Mucosa of gallbladder (tissue), 1 donor: ENCODE results near the gene KCND1. TPM values are rescaled to one million over a fixed set of nuclear protein-coding genes. Genes with fewer than 3 reads are reported as not detected.
"Not testable (repeated sequence)": the region's sequence is repeated elsewhere in the genome, so short reads cannot be mapped to it uniquely, and the experiment has no call there.

ENCODE experiments used
- DNase-seq: peaks from one replicate; pipeline ENCODE4 v3.0.0-alpha.2; 2020; ENCODE audit warnings: low spot score
- total RNA-seq: library from RNA; stranded (reverse); gene quantifications from one replicate; pipeline ENCODE4 v1.2.1, GENCODE V29; 2021
- donor health status: DM: no; HTN: no; CAD: no.

The KCND1 gene
- 6.5 TPM for total RNA-seq

DNA sequence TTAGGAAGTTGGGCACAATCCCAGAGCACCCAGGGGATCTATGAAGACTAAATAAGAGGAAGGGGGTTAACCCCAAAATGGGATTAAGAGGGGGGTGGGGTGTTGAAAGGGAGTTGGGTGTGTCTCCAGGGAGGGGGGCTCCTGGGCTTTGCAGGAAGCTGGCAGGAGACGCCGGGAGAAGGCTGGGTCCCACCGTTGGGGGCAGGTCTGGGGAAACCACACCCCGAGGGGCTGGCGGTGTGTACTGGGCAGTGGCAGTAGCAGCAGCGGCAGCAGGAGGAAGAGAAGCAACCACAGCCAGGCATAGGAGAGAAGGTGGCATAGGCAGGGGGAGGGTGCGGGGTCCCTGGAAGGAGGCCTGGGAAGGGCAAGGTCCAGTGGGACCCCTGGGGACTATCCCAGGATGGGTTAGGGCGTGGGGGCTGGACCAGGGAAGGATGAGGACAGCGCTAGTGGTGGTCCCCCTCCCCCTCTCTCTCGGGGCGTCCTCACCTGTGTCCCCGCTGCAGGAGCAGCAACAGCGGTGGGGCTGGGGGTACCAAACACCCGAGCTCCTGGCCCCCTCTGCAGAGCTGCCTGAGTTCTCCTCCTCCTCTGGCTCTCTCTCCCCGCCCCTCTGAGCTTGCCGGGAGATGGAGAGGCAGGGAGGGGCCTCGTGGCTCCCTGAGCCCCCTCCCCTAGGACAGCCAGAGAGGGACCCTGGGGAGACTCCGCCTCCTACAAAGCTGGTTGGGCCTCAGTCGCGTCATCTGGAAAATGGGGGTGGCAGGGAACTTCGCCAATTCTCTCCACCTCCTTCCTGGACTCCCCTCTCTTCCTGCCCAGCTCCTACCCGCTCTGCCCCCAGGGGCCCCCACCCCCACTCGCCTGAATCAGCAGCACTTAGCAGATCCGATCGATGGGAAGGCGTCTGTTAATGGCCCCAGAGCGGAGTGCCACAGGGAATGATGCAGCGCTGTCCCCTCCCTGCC lies at the start of gene KCND1:
Gene KCND1 (minus strand): TSS at position 596 of the 971 bp plus-strand sequence. CDS start 1,573 bp downstream, outside the sequence.
- peak; percentile 27 for DNase-seq

DNA sequence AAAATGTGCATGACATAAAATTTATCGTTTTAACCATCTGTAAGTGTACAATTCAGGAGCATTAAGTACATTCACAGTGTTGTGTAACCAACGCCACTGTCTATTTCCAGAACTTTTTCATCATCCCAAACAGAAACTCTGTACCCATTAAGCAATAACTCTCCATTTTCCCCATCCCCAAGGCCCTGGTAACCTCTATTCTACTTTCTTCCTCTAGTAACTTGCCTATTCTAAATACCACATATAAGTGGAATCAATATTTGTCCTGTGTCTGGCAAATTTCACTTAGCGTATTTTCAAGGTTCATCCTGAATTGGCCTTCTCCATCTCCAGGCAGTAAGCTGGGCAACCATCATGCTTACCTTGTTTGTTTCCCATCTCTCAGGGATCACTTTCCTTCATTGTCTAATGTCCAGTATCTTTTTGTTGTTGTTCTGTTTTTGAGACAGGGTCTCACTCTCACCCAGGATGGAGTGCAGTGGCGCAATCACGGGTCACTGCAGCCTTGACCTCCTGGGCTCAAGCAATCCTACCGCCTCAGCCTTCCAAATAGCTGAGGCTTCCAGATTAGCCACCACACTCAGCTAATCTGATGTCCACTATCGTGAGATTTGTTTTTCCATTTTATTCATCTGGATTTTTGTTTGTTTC lies 48.1 kb upstream of the KCND1 start:
- no peak for DNase-seq

DNA sequence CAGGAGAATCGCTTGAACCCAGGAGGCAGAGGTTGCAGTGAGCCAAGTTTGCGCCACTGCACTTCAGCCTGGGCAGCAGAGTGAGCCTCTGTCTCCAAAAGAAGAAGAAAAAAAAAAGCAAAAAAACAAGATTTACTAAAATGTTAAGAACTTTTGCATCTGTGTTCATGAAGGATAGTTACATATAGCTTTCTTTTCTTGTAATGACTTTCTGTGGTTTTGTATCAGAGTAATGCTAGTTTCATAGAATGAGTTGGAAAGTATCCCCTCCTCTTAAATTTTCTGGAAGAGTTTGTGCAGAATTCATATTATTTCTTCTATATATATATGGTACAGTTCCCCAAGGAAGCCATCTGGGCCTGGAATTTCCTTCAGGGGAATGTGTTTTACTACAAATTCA lies 47.4 kb upstream of the KCND1 start:
- DNase-seq, result no peak

DNA sequence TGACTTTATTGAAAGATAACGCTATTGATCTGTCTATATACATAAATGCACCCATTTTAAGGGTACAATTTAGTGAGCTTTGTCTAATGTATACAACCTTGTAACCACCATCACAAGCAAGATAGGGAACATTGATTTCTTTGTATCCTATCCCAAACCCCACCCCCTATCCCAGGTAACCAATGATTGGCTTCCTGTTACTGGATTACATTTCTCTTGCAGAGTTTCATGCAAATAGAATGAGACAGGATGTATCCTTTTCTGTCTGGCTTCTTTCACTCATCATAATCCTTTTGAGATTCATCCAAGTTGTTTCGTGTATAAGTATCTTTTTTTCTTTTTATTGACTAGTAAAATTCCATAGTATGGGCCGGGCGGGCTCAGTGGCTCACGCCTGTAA lies 32.1 kb upstream of the KCND1 start:
- no peak for DNase-seq

DNA sequence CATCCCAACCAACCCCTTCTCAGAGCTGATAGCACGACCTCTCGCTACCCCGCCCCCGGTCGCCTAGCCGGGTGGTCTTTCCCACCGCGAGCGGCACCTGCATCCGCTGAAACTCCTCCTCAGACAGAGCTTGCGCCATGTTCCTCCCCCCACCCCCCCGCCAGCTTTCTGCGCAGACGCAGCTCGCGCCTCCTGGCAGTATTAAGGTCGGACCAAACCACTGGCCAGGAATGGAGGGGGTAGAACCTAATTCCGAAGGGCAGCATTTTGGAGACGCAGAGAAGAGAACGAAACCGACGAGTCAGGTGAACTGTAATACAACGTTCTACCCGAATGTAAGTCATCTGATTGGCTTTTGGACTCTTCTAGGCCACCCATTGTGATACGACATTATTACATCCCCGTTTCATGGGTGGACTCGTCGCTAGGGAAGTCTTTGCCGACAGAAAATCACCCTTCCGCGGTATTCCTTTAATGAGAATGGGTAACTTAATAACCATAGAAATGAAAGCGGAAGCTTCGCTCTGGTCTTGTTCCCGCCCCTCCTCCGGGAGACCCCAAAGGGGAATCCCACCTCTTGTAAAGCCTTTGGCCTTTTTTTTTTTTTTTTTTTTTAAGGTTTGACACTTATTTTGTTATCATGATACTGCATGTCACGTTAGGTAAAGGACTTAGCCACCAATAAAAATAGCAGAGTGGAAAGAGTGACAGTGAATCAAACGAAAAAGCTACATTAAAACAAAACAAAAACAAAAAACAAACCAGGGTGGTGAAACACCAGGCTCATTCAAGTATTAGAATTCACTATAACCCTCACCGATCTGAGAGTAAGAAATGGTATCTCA lies 30.7 kb upstream of the KCND1 start, which contains the start of gene GRIPAP1:
Gene GRIPAP1 (minus strand): TSS at position 174 of the 845 bp plus-strand sequence. CDS start 35 bp downstream, at position 139.
- peak; percentile 74 for DNase-seq

DNA sequence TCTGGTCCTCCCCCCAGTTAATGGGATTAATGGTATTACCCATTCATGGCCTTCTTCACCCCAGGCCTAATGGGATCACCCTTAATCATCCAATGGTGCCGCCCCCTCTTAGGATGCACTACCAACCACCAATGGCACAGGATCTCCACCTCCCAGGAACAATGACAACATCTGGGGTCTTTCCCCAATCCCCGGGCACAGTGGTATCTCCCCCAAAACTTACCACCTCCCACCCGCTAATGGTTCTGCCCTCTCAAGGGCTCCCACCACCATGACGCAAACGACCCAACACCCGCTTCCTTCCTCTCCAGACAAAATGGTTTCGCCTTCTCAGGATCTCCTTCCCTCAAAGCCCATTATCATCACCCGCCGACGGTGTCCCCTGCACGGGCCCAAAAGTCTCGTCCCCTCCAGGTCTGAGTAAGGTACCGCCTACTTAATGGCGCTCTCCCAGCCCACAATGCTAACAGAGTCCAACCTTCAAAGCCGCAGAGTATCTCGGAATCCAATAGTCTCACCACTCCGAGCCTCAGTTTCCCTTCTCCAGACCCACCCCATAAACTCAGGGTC lies 30.0 kb upstream of the KCND1 start:
- DNase-seq, result no peak

DNA sequence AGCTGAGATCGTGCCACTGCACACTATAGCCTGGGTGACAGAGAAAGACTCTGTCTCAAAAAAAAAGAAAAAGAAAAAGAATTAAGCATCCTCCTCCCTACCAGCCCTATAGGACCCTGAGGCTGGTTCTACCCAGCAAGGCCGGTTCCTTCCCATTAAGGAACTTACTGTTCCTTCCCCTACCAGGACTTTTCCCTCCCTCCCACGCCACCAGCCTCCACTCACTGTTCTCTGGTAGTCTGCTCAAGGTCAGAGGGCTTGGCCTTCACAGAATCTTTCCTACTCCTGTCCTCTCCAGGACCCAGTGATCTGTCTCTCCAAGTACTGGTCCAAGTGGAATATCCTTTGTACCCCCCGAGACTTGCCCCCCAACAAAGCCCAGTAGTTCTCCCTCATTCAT lies 29.0 kb upstream of the KCND1 start:
- no peak for DNase-seq

DNA sequence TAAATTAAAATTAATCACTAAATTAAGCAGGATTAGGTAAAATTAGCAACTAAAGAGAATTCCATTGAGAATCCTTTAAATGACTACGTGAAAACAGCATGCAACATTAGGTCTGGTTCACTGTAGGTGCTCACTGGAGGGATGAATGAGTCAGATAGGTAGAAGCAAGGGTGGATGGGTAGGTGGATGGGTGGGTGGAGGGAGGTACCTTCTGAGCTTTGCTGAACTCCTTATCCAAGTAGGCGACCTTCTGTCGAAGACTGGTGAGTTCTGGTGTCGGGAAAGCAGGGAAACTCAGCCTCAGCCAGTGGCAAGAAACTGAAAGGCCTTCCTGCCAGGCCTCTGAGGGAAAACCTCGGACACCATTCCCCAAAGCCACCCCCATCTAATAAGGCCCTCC lies 27.4 kb upstream of the KCND1 start:
- DNase-seq, result no peak

DNA sequence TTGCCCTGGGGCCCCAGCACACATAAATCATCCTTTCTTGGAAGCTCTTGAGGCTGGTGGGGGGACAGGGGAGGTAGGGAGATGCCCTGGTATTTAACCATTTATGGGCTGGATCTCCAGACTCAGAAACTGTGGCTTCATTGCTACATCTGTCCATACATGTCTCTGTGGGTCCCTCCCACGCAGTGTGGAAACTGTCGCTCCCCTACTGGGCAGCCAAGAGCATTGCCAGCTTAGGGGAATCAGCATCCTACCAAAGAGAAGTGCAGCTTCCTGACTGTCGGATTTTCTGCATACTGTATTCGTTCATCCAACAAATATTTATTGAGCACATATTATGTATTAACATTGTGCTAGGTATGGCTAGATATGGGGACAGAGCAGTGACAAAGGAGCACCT lies 26.7 kb upstream of the KCND1 start:
- DNase-seq, result no peak

DNA sequence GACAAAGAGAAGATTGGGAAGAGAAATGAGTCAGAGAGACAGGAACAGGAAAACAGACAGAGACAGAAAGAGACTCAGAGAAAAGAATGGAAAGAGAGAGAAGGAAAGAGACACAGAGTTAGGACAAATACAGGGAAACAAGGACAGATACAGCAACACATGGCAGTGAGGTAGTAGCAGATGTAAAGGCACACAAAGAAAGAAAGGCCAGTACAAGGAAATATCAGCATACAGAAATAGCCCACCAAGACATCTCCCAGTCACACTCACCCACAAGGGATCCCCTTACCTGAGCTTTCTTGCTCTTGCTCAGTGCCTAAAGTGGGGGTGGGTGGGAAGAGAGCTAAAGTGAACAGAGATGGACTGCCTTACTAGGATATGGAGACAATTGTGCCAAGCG lies 26.2 kb upstream of the KCND1 start:
- no peak for DNase-seq

DNA sequence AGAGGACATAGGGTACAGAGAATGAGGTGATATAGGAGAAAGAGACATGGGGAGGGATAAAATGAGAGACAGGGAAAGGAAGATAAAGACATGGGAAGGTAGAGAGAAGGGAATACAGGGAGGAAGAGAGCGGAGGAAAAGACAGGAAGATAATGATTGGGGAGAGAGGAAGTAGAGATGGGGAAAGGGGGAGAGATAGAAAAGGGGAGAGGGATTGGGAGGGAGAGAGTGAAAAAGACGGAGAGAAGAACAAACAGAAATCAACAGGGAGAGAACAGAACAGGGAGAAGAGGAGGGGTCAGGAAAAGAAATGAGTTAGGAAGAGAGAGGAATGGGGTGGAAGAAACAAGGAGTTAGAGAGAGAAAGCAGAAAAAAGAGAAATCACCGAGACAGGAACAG lies 25.8 kb upstream of the KCND1 start:
- no peak for DNase-seq

DNA sequence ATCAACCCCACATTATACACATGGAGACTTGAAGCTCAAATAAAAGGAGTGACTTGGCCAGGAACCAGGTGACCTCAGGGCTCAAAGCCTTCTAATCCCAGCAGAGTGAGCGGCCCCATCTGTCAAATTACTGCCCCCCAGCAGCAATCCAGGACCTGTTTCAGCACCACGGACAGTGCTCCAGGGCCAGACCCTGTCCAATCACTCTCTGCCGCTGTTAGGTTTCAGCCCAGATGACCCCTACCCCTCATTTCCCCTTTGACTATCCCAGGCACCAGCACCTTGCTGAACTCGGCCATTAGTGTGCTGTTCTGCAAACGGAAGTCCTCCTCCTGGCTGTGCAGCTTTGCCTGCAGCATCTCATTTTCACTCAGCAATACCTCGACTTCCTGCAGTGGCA lies 25.3 kb upstream of the KCND1 start:
- no peak for DNase-seq

DNA sequence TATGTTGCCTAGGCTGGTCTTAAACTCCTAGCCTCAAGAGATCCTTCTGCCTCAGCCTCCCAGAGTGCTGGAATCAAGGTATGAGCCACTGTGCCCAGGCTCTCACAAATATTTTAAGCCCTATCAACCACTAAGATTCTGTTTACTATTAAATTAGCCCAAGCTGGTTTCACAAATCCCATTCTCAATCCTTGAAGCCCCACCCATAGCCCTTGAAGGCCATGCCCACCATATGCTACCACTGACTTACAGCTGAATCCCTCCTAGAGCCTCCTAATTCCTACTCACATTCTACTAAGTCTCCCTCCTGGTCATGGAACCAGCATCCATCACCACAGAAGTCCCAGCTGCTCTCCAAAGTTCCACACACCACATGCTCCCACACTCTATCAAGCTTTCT lies 20.7 kb upstream of the KCND1 start:
- no peak for DNase-seq

DNA sequence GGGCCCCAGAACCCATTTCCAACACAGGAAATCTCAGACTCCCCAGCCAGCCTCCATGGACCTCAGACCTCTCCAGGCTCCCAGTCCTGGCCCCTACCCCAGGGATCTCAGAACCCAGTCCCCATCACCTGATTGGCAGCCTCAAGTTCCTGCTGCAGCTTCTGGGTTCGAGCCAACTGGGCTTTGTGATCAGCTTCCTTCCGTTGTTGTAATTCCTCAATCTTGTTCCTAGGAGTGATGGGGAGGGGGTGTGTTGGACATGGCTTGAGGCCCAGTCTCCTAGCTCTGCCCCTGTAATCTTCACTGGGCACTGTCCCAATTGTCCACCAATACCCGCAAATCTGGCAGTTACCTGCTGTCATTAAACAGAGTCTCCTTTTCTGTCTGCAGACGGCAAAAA lies 17.8 kb upstream of the KCND1 start:
- no peak for DNase-seq

DNA sequence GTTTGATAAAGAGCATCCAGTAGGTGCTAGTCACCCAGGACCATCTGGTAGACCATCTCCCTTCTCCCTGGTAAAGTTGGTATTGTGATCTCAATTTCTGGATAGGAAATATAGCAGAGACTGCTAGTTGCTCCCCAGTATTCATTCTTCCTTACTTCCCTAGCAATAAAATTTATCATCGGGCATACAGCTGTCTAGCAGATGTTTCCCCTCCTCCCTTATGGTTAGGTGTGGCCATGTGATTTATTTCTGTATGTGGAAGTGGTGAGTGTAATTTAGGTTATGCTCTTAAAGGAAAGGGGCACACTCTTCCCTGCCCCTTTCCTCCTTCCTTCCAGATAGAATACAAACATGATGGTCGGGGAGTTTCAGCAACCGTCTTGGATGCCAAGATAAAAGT lies 12.3 kb upstream of the KCND1 start:
- DNase-seq, result no peak

DNA sequence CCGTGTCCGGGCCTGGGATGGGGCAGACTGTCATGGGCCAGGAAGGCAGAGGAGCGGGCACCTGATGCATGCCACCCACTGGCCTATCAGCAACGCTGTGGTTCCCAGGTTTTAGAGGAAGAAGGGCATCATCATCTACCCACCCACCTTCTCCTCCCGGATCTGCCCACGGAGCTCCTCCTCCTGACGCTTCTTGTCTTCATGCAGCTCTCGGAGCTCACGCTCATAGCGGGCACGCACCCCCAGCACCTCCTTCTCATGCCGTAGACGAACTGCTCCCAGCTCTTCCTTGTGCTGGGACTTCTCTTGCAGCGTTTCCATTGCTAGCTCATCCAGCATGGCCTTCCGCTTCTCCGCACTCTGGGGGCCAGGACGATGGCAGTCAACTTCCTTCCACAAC lies 11.4 kb upstream of the KCND1 start:
- DNase-seq, result no peak

DNA sequence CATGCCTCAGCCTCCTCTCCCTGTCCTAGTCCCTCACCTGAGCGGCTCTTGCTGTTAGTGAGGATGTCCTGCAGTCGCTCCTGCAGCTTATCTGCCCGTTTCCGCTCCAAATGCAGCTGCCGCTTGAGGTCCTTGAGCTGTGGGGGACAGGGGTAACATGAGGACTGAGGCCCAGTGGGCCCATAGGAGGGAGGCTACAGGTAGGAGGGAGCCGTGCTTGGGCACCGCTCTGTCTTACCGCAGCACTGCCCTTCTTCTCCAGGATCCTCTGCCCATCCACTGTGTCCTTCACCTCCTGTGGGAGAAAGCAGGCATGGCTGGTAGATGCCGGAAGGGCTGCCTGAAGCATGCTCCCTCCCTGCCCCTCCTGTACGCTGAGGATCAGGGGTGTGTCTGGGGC lies 9.5 kb upstream of the KCND1 start:
- DNase-seq, result no peak

DNA sequence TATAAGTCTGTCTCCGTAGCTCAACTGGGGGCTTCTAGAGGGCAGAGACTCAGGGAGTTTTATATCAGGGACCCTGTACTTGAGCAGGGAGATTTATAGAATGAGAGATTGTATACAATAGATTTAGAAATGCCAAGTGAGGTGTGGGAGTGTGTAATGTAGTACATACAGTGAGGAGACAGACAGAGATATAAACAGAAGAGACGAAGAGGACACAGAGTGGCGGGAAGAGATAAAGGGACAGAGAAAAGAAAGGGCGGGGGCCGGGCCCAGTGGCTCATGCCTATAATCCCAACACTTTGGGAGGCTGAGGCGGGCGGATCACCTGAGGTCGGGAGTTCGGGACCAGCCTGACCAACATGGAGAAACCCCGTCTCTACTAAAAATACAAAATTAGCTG lies 8.7 kb upstream of the KCND1 start:
- DNase-seq, result not testable (repeated sequence)

DNA sequence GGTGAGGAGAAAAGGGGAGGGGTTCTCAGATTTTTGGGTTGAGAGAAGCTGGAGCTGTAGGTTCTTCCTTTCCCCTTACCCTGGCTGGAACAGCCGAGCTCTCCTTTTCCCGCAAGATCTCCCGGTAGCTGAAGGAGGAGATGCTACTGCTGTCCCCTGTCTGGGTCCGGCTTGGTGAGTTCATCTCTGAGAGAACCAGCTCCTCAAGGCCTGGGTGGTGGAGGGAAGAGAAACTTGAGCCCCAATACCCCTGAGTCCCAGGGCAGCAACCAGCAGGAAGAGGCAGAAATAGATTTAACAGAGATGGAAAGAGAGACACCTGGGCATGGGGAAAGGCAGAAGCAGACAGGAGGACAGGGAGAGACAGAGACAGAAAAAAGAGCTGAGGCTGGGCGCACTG lies 6.6 kb upstream of the KCND1 start:
- no peak for DNase-seq

DNA sequence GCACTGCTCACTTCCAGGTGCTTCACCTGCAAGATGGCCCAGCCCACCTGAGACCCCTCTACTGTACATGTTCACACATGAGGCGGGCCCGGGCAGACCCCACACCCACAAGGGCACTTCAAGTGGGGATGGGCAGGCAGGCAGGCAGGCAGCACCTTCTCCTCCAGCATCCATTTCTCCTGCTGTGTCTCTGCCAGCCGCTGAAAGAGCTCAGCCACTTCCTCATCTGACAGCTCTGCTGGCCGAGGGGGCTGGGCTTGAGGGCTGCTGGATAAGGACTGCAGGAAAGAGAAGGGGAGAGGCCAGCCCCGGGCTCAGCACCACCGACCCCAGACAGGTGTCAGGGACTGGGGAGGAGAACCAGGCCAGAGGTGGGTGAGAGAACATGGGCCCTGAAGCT lies 4.4 kb upstream of the KCND1 start:
- DNase-seq, result no peak

DNA sequence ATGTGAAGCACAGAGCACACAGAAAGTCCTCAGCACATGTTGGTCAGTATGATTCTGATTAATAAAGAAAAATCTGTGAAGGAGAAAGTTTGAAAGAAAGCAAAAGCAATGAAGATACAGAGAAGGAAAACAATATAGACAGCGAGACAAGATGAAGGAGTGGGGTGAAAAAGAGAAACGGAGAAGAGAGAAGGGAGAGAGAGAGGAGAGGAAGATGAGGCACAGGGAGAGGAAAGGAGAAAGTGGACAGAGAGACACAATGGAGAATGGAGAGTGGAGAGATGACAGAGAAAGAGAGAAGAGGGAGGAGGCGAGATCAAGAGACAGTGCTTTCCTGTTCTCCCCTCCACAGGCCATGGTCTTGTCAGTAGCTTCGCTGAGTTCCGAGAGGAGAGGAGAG lies 3.9 kb upstream of the KCND1 start:
- DNase-seq, result no peak

DNA sequence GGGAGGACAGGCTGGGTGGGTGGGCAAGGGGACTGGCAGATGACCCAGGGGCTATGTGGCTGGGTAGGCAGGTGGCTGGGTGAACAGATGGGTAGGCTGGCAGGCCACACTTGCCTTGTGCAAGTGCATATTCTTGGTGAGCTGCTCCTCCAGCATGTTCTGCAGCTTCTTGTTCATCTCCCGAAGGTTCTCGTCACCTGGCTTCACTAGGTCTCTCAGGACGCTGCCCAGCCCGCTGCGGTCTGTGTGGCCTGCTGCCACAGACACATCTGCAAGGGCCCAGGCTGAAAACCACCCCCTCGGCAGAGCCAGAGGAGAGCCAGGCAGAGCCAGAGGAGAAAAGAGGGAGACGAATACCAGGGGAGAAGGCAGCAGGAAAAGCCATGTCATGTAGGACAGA lies 3.4 kb upstream of the KCND1 start:
- no peak for DNase-seq
